Activated T-cell treated with anti-CD3 and anti-CD28 coated beads, Interleukin-2, amount 50 U/mL, for 4 hours (primary cell): ENCODE data around the gene EPHB6. TPM values are rescaled to one million over a fixed set of nuclear protein-coding genes. Genes with fewer than 3 reads are reported as not detected.

ENCODE experiments used
- ATAC-seq, 2 donors: fragments of 200-7000 bp; cut with Tn5 transposase; one replicate each; pipeline ENCODE4 v1.10.0; 2021
- DNase-seq: peaks from one replicate; pipeline ENCODE4 v3.0.0-alpha.2; 2020
- H3K27me3 Mint-ChIP-seq: one replicate; pipeline ENCODE4 v1.8.0; 2021; ENCODE audit warnings: low read depth, mixed read lengths
- H3K36me3 Mint-ChIP-seq: one replicate; pipeline ENCODE4 v1.8.0; 2022; ENCODE audit warnings: mixed read lengths; ENCODE audit not compliant: insufficient read depth
- H3K4me1 Mint-ChIP-seq: one replicate; pipeline ENCODE4 v1.8.0; 2021; ENCODE audit warnings: low read depth, mixed read lengths
- H3K4me3 Mint-ChIP-seq: one replicate; pipeline ENCODE4 v1.8.0; 2021; ENCODE audit warnings: mild to moderate bottlenecking, moderate library complexity, mixed read lengths
- H3K9me3 Mint-ChIP-seq: one replicate; pipeline ENCODE4 v1.8.0; 2021; ENCODE audit warnings: mixed read lengths
- total RNA-seq, 3 donors: library from RNA; stranded (reverse); gene quantifications; one replicate each; pipeline ENCODE4 v1.2.1, GENCODE V29; 2021

Gene EPHB6
- total RNA-seq, 3 donors from 2014 or later = 6.7 to 8.3 (median 8.0) TPM

DNA sequence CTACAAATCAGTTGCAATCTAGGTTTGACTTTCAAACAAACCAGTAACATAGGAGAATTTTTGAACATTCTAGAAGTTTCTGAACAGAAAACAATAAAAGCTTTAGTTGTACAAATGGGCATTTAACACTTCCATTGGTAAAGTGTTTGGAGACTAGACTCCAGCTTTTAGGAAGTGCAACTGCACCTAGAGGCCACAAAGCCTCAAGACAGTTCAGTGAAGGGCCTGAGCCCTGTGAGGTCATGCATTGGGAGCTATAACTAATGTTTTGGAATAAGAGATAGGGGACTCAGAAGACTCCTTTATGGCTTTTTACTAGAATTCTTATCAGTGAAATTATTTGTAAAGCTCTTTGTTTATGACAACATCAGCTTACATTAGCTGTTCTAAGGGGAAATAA is 3.0 kb upstream of the EPHB6 start:
- Mint-ChIP-seq H3K4me1 (peaks cover 17% of the 10 kb centered on the region), H3K9me3 (no peaks in the 10 kb centered on the region), H3K4me3 (no peak overlapping the region), H3K36me3 (no peaks in the 10 kb centered on the region), H3K27me3 (peaks cover 7% of the 10 kb centered on the region)
- DNase-seq (no peak), ATAC-seq (no peak)

DNA sequence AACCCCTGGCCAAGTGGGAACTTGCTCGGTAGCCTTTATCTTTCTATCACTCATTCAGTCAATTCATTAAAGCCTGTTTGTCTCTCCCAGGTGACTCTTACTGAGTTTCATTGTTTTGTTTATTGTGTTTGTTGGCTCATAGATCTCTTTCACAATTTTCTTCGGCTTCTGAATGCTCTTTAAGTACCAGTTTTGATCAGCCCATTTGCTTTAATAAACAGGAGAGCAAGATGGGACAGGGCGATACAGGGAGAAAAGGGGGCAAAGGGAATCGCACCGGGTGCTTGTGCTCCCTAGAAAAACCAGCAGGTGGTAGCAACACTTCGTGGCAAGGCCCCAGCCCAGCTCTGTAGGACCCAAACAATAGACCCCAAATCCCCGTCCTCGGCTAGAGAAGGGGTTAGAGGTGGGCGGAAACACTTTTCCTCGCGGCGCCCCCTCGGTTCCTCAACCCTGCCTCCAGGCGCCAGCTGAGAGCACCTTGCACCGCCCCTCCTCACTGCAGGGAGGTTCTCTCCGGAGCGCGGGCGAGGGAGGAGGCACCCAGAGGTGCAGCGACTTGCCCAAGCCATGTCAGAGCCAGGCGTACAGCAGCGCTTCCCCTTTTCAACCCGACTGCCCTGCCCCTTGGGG is 1.0 kb upstream of the EPHB6 start:
- ATAC-seq = peak; percentile 84 to 85
- Mint-ChIP-seq H3K4me1 (peaks cover 24% of the 10 kb centered on the region), H3K4me3 (peak overlapping the region; percentile 89), H3K9me3 (no peaks in the 10 kb centered on the region), H3K36me3 (no peaks in the 10 kb centered on the region), H3K27me3 (peaks cover 4% of the 10 kb centered on the region)
- DNase-seq = peak; percentile 51

GRCh38 chr7:142855114-142855743 is 353 bp downstream of the EPHB6 start:
- Mint-ChIP-seq H3K9me3 (no peaks in the 10 kb centered on the region), H3K27me3 (no peaks in the 10 kb centered on the region), H3K36me3 (no peaks in the 10 kb centered on the region), H3K4me3 (peak overlapping the region; percentile 78), H3K4me1 (peaks cover 26% of the 10 kb centered on the region)
- no peak for ATAC-seq
- no peak for DNase-seq

GRCh38 chr7:142855756-142856564 is 1.1 kb downstream of the EPHB6 start:
- no peak for ATAC-seq
- peak overlapping the region; percentile 78 for H3K4me3 Mint-ChIP-seq

DNA sequence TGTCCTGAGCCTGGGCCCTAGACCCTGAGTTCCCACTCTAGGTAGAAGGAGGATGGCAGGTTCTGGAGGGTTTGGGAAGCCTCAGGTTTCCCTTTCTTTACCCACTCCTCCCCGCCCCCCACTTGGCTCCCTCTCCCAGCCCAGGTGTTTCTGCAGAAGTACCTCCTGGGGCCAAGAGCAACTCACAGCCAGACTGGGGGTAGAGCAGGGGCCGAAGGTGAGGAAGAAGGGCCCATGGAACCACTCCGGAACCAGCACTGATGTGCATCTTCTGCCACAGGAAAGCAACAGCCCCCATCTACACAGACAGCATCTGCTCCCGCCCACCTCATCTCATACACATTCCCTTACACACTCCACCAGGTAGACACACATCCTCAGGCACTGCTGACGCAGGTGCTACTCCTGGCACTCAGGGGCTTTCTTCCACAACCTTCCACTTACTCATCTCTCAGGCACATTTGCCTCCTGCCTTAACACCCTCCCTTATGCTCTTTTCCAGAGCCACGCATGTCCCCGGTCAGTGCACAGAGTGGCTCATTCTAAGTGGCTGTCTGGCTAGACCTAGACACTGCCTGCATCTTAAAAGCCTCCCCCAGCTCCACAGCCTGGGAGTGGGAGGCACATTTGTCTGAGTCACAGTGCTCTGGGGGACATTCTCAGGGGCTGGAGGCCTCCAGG is 1.8 kb downstream of the EPHB6 start:
- DNase-seq (no peak), ATAC-seq (no peak)
- peaks cover 23% of the 10 kb centered on the region for H3K4me1 Mint-ChIP-seq
- H3K36me3 Mint-ChIP-seq = no peaks in the 10 kb centered on the region
- no peaks in the 10 kb centered on the region for H3K9me3 Mint-ChIP-seq
- H3K4me3 Mint-ChIP-seq = peak overlapping the region; percentile 78
- H3K27me3 Mint-ChIP-seq = no peaks in the 10 kb centered on the region

More at GRCh38 chr7:142855756-142856564, 1.1 kb downstream of the EPHB6 start:
- Mint-ChIP-seq H3K27me3 (no peaks in the 10 kb centered on the region), H3K4me1 (peaks cover 24% of the 10 kb centered on the region), H3K36me3 (no peaks in the 10 kb centered on the region), H3K9me3 (no peaks in the 10 kb centered on the region)
- DNase-seq = no peak

DNA sequence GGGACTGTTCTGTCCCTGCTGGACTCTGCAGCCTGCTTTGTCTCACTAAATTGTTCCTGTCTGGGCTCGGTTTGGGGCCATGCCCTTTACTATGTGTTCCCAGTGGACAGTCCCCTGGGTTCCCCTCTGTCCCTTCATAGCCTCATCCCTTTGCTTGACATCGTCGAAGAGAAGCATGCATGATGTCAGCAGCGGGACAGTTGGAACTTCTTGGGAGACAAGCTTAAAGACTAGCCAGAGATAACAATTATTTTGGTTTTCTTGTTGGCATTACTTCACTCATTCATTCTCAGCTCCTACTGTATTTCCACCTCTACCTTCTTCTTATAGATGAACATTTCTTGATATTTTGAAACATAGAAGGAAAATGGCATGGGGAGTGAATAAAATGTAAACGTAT is 2.7 kb downstream of the EPHB6 start:
- ATAC-seq = no peak
- peaks cover 23% of the 10 kb centered on the region for H3K4me1 Mint-ChIP-seq
- DNase-seq = no peak
- no peaks in the 10 kb centered on the region for H3K27me3 Mint-ChIP-seq
- peak overlapping the region; percentile 11 for H3K4me3 Mint-ChIP-seq
- no peaks in the 10 kb centered on the region for H3K9me3 Mint-ChIP-seq
- H3K36me3 Mint-ChIP-seq = no peaks in the 10 kb centered on the region

DNA sequence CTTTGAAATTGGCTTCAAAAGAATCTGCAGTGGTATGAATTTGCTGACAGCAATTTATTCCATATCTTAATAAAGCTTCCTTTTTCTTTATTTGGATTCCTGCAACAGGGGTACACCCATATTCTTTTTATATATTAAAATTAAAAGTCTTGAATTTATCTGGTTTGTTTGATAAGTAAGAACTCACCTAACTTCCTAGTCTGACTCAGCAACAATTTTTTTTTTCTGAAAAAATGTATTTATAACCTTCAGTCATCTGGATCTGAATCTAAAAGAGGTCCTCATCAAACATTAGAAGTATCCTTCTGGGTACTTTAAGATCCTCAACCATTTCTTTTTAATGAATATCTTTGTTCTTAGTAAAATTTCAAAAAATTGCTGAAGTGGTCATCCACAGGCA is 4.5 kb downstream of the EPHB6 start:
- no peaks in the 10 kb centered on the region for H3K9me3 Mint-ChIP-seq
- H3K4me3 Mint-ChIP-seq = no peak overlapping the region
- no peaks in the 10 kb centered on the region for H3K27me3 Mint-ChIP-seq
- ATAC-seq = no peak
- DNase-seq = no peak
- H3K4me1 Mint-ChIP-seq = peaks cover 20% of the 10 kb centered on the region
- H3K36me3 Mint-ChIP-seq = peaks cover 4% of the 10 kb centered on the region

GRCh38 chr7:142859829-142860228 is 5.0 kb downstream of the EPHB6 start:
- peaks cover 20% of the 10 kb centered on the region for H3K4me1 Mint-ChIP-seq
- DNase-seq = no peak
- H3K4me3 Mint-ChIP-seq = no peak overlapping the region
- H3K27me3 Mint-ChIP-seq = no peaks in the 10 kb centered on the region
- no peak for ATAC-seq
- H3K36me3 Mint-ChIP-seq = peaks cover 4% of the 10 kb centered on the region
- no peaks in the 10 kb centered on the region for H3K9me3 Mint-ChIP-seq

GRCh38 chr7:142860968-142861367 is 6.1 kb downstream of the EPHB6 start:
- no peak for ATAC-seq
- Mint-ChIP-seq H3K9me3 (no peaks in the 10 kb centered on the region), H3K36me3 (peaks cover 4% of the 10 kb centered on the region), H3K4me1 (peaks cover 18% of the 10 kb centered on the region), H3K27me3 (no peaks in the 10 kb centered on the region), H3K4me3 (no peak overlapping the region)
- no peak for DNase-seq

GRCh38 chr7:142862351-142862750 is 7.5 kb downstream of the EPHB6 start:
- H3K9me3 Mint-ChIP-seq = no peaks in the 10 kb centered on the region
- DNase-seq (no peak), ATAC-seq (no peak)

GRCh38 chr7:142862786-142863400 is 8.0 kb downstream of the EPHB6 start:
- DNase-seq (no peak), ATAC-seq (no peak)
- Mint-ChIP-seq H3K4me3 (no peak overlapping the region), H3K27me3 (no peaks in the 10 kb centered on the region), H3K4me1 (peaks cover 3% of the 10 kb centered on the region), H3K36me3 (peaks cover 4% of the 10 kb centered on the region), H3K9me3 (no peaks in the 10 kb centered on the region)

More at GRCh38 chr7:142862351-142862750, 7.5 kb downstream of the EPHB6 start:
- Mint-ChIP-seq H3K4me3 (no peak overlapping the region), H3K36me3 (peaks cover 4% of the 10 kb centered on the region), H3K4me1 (peaks cover 6% of the 10 kb centered on the region), H3K27me3 (no peaks in the 10 kb centered on the region)

- Mint-ChIP-seq H3K27me3 (no peaks in the 10 kb centered on the region), H3K4me3 (no peak overlapping the region), H3K4me1 (no peaks in the 10 kb centered on the region), H3K9me3 (no peaks in the 10 kb centered on the region), H3K36me3 (peaks cover 4% of the 10 kb centered on the region)
- DNase-seq = no peak
- no peak for ATAC-seq
These were observed 9.2 kb downstream of the EPHB6 start for GRCh38 chr7:142863891-142864685.

DNA sequence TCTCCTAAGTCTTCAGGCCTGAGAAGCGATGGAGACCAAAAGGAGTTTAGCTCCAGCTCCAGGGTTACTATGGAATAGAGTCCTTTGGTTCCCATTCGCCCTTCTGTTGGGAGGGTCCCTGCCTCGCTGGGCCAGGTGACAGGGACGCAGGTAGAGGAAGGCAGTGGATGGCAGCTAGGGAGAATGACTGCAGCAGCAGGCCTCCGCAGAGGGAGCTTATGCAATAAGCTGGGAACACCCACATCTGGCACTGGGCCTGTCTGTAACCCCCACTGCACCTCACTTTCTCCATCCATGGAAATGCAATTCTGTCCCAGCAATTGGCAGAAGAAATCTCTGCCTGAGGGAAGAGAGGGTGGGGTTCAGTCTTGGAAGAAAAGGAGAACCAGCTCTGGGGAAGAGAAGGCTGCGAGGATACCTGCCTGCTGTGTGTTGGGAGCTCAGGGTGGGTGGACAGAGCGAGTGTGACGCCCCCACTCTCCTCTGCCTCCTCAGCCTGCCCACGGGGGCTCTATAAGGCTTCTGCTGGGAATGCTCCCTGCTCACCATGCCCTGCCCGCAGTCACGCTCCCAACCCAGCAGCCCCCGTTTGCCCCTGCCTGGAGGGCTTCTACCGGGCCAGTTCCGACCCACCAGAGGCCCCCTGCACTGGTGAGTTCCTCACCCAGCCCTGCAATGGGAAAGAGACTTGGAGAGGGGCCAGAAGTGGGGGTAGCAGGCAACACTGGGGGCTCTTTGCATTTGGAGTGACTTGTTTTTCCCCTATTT is 10.3 kb downstream of the EPHB6 start:
- peaks cover 7% of the 10 kb centered on the region for H3K36me3 Mint-ChIP-seq

More for the DNA sequence above, 10.3 kb downstream of the EPHB6 start:
- Mint-ChIP-seq H3K4me3 (no peak overlapping the region), H3K9me3 (no peaks in the 10 kb centered on the region), H3K4me1 (no peaks in the 10 kb centered on the region), H3K27me3 (no peaks in the 10 kb centered on the region)
- no peak for DNase-seq
- ATAC-seq = no peak
